ENCODE measurements around the gene YIF1B.
A peak's percentile ranks its signal among the peaks of the same experiment; 100 is the strongest.
"Not testable (repeated sequence)": the region's sequence is repeated elsewhere in the genome, so short reads cannot be mapped to it uniquely, and the experiment has no call there.

Gene YIF1B

GRCh38 chr19:38315657-38316476, at the start of gene YIF1B:
Gene YIF1B (minus strand): TSS chr19:38315947. CDS start chr19:38315917, 30 bp downstream.
- peak; percentile 98 for DNase-seq (ENCODE audit: low spot score)

GRCh38 chr19:38362946-38363688, 47.4 kb upstream of the YIF1B start:
- DNase-seq (ENCODE audit: low spot score): not testable (repeated sequence)

GRCh38 chr19:38362076-38362945, 46.6 kb upstream of the YIF1B start:
- DNase-seq (ENCODE audit: low spot score): no peak

GRCh38 chr19:38361633-38362075, 45.9 kb upstream of the YIF1B start:
- peak; percentile 55 for DNase-seq (ENCODE audit: low spot score)

- no peak for DNase-seq (ENCODE audit: low spot score)
Observed at GRCh38 chr19:38360839-38361631, 45.3 kb upstream of the YIF1B start.

- peak; percentile 39 for DNase-seq (ENCODE audit: low spot score)
Observed at GRCh38 chr19:38360351-38360750, 44.6 kb upstream of the YIF1B start.

GRCh38 chr19:38359242-38360021, 43.7 kb upstream of the YIF1B start:
- DNase-seq (ENCODE audit: low spot score): no peak

GRCh38 chr19:38358071-38358470, 42.3 kb upstream of the YIF1B start:
- DNase-seq (ENCODE audit: low spot score): no peak

- no peak for DNase-seq (ENCODE audit: low spot score)
Observed at GRCh38 chr19:38355728-38356725, 40.3 kb upstream of the YIF1B start.

- no peak for DNase-seq (ENCODE audit: low spot score)
Observed at GRCh38 chr19:38352611-38353010, 36.9 kb upstream of the YIF1B start.

GRCh38 chr19:38351865-38352395, 36.2 kb upstream of the YIF1B start:
- DNase-seq (ENCODE audit: low spot score): no peak

GRCh38 chr19:38350883-38351282, 35.1 kb upstream of the YIF1B start:
- DNase-seq (ENCODE audit: low spot score): no peak

- no peak for DNase-seq (ENCODE audit: low spot score)
Observed at GRCh38 chr19:38346837-38347236, 31.1 kb upstream of the YIF1B start.

GRCh38 chr19:38340927-38341326, 25.2 kb upstream of the YIF1B start:
- DNase-seq (ENCODE audit: low spot score): no peak

GRCh38 chr19:38339011-38339410, 23.3 kb upstream of the YIF1B start:
- DNase-seq (ENCODE audit: low spot score): not testable (repeated sequence)

GRCh38 chr19:38337360-38337653, 21.6 kb upstream of the YIF1B start:
- no peak for DNase-seq (ENCODE audit: low spot score)

- peak; percentile 96 for DNase-seq (ENCODE audit: low spot score)
Observed at GRCh38 chr19:38336638-38337359, 21.1 kb upstream of the YIF1B start.

- peak; percentile 97 for DNase-seq (ENCODE audit: low spot score)
Observed at GRCh38 chr19:38335949-38336637, 20.3 kb upstream of the YIF1B start.
